ENCODE results near the gene CAPN14.

DNA sequence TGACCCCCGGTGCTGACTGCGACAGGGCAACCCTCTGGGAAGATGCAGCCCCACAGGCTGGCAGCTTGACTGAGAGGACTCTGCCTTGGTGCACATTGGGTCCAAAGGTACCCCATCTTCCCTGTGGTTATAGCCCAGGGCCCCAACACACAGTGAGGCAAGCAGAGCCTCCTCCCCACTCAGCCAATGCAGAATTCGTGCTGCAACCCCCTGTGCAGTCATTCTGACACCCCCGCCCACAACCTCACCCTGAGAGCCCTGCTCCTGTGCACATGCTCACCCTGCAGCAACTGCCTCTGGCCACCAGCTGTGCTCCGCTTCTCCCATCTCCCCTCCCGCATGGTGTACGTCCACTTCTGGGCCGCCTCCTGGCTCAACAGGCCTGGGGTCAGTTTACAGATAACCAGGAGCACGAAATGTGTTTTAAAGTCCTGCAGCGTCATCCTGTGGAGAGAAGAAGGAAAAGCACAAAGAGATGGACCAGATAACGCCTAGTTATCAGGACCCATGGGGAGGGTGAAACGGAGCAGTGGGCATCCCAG, 24.4 kb downstream of the CAPN14 start:
- TF ChIP-seq EZH2phosphoT487 (IDR thresholded peaks at IDR 0.05; ENCODE audit: borderline replicate concordance, low read depth) (no peak), MXI1 (IDR thresholded peaks at IDR 0.05; ENCODE audit: low read depth, low read length) (no peak), SIN3A (IDR thresholded peaks at IDR 0.05; ENCODE audit: borderline replicate concordance, low read depth, low read length) (no peak), RXRA (IDR thresholded peaks at IDR 0.05; ENCODE audit: borderline replicate concordance, low read depth) (no peak), RFX5 (IDR thresholded peaks at IDR 0.05; ENCODE audit: low read length) (no peak), CHD2 (IDR thresholded peaks at IDR 0.05; ENCODE audit: low read length, partially characterized antibody) (no peak), YY1 (IDR thresholded peaks at IDR 0.05; ENCODE audit: low read depth) (no peak), POLR2AphosphoS5 (IDR thresholded peaks at IDR 0.05; ENCODE audit: low read depth, low read length) (no peak), MEF2A (IDR thresholded peaks at IDR 0.05; ENCODE audit: borderline replicate concordance, low read depth) (no peak)
- TF ChIP-seq, protein P1, sequence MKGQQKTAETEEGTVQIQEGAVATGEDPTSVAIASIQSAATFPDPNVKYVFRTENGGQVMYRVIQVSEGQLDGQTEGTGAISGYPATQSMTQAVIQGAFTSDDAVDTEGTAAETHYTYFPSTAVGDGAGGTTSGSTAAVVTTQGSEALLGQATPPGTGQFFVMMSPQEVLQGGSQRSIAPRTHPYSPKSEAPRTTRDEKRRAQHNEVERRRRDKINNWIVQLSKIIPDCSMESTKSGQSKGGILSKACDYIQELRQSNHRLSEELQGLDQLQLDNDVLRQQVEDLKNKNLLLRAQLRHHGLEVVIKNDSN (IDR thresholded peaks at IDR 0.05; ENCODE audit: borderline replicate concordance, low read depth): no peak
- TF ChIP-seq, protein P2, sequence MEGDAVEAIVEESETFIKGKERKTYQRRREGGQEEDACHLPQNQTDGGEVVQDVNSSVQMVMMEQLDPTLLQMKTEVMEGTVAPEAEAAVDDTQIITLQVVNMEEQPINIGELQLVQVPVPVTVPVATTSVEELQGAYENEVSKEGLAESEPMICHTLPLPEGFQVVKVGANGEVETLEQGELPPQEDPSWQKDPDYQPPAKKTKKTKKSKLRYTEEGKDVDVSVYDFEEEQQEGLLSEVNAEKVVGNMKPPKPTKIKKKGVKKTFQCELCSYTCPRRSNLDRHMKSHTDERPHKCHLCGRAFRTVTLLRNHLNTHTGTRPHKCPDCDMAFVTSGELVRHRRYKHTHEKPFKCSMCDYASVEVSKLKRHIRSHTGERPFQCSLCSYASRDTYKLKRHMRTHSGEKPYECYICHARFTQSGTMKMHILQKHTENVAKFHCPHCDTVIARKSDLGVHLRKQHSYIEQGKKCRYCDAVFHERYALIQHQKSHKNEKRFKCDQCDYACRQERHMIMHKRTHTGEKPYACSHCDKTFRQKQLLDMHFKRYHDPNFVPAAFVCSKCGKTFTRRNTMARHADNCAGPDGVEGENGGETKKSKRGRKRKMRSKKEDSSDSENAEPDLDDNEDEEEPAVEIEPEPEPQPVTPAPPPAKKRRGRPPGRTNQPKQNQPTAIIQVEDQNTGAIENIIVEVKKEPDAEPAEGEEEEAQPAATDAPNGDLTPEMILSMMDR (IDR thresholded peaks at IDR 0.05): no peak; the same call in 1 of the 2 replicates
- TF ChIP-seq, protein P3, sequence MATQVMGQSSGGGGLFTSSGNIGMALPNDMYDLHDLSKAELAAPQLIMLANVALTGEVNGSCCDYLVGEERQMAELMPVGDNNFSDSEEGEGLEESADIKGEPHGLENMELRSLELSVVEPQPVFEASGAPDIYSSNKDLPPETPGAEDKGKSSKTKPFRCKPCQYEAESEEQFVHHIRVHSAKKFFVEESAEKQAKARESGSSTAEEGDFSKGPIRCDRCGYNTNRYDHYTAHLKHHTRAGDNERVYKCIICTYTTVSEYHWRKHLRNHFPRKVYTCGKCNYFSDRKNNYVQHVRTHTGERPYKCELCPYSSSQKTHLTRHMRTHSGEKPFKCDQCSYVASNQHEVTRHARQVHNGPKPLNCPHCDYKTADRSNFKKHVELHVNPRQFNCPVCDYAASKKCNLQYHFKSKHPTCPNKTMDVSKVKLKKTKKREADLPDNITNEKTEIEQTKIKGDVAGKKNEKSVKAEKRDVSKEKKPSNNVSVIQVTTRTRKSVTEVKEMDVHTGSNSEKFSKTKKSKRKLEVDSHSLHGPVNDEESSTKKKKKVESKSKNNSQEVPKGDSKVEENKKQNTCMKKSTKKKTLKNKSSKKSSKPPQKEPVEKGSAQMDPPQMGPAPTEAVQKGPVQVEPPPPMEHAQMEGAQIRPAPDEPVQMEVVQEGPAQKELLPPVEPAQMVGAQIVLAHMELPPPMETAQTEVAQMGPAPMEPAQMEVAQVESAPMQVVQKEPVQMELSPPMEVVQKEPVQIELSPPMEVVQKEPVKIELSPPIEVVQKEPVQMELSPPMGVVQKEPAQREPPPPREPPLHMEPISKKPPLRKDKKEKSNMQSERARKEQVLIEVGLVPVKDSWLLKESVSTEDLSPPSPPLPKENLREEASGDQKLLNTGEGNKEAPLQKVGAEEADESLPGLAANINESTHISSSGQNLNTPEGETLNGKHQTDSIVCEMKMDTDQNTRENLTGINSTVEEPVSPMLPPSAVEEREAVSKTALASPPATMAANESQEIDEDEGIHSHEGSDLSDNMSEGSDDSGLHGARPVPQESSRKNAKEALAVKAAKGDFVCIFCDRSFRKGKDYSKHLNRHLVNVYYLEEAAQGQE (IDR thresholded peaks at IDR 0.05; ENCODE audit: low read depth, low read length): no peak
- TF ChIP-seq, protein P4, sequence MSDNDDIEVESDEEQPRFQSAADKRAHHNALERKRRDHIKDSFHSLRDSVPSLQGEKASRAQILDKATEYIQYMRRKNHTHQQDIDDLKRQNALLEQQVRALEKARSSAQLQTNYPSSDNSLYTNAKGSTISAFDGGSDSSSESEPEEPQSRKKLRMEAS (IDR thresholded peaks at IDR 0.05; ENCODE audit: low read depth): no peak
